Activated CD8-positive, alpha-beta memory T cell treated with anti-CD3 and anti-CD28 coated beads for 24 hours (primary cell): ENCODE data around the gene STK36.

Source experiments
- DNase-seq: peaks from one replicate; pipeline ENCODE4 v3.0.0-alpha.2; 2020

STK36 gene

GRCh38 chr2:218721934-218722333 lies 50.0 kb downstream of the STK36 start:
- no peak for DNase-seq

- DNase-seq = no peak
Observed at GRCh38 chr2:218722419-218722818, 50.5 kb downstream of the STK36 start.

- no peak for DNase-seq
Observed at GRCh38 chr2:218722876-218723785, 51.2 kb downstream of the STK36 start.

- no peak for DNase-seq
Observed at GRCh38 chr2:218726004-218726574, 54.2 kb downstream of the STK36 start.

- DNase-seq = no peak
Observed at GRCh38 chr2:218727502-218728165, 55.7 kb downstream of the STK36 start.

- DNase-seq = no peak
Observed at GRCh38 chr2:218729640-218730039, 57.8 kb downstream of the STK36 start.

- DNase-seq = no peak
Observed at GRCh38 chr2:218732052-218732760, 60.3 kb downstream of the STK36 start.

GRCh38 chr2:218732761-218733158 lies 60.9 kb downstream of the STK36 start:
- DNase-seq = no peak

- no peak for DNase-seq
Observed at GRCh38 chr2:218733171-218734021, 61.5 kb downstream of the STK36 start.

- DNase-seq = no peak
Observed at GRCh38 chr2:218734190-218734975, 62.5 kb downstream of the STK36 start.

- no peak for DNase-seq
Observed at GRCh38 chr2:218736531-218736930, 64.6 kb downstream of the STK36 start.

- no peak for DNase-seq
Observed at GRCh38 chr2:218743068-218743467, 71.2 kb downstream of the STK36 start.

GRCh38 chr2:218744615-218745014 lies 72.7 kb downstream of the STK36 start:
- DNase-seq = no peak

GRCh38 chr2:218745160-218745558 lies 73.3 kb downstream of the STK36 start:
- DNase-seq = peak; percentile 44

- peak; percentile 37 for DNase-seq
Observed at GRCh38 chr2:218745559-218746469, 73.9 kb downstream of the STK36 start.

- DNase-seq = no peak
Observed at GRCh38 chr2:218746470-218746795, 74.5 kb downstream of the STK36 start.

GRCh38 chr2:218746960-218747359 lies 75.1 kb downstream of the STK36 start:
- no peak for DNase-seq

GRCh38 chr2:218748741-218749441 lies 77.0 kb downstream of the STK36 start:
- DNase-seq = peak; percentile 9
